K562 (cell line): ENCODE data around the gene EPHA2. TPM values are rescaled to one million over a fixed set of nuclear protein-coding genes. Genes with fewer than 3 reads are reported as not detected.

Experiments used
- ATF7 ChIP-seq: fragments of 450-650 bp; IDR thresholded peaks from 2 replicates; pipeline ENCODE4 v1.7.1; 2014; ENCODE audit warnings: mild to moderate bottlenecking, moderate library complexity
- CREM ChIP-seq: IDR thresholded peaks from 2 replicates; pipeline ENCODE4 v1.6.1; 2014; ENCODE audit warnings: antibody characterized with exemption, low read depth
- FOXA1 ChIP-seq: fragments of 450-650 bp; IDR thresholded peaks from 2 replicates; pipeline ENCODE4 v1.6.1; 2016; ENCODE audit warnings: mild to moderate bottlenecking, borderline replicate concordance
- HNRNPL ChIP-seq: fragments of 200-400 bp; formaldehyde crosslinking; IDR thresholded peaks from 2 replicates; pipeline ENCODE4 v1.6.1; 2017; ENCODE audit warnings: low read depth, mild to moderate bottlenecking, low read length
- NCOA4 ChIP-seq: fragments of 450-650 bp; IDR thresholded peaks from 2 replicates; pipeline ENCODE4 v1.6.1; 2018; ENCODE audit warnings: mild to moderate bottlenecking; ENCODE audit not compliant: partially characterized antibody
- NRF1 ChIP-seq, 2 experiments: fragments of 450-650 bp; IDR thresholded peaks in 1 of 2; conservative IDR thresholded peaks in 1 of 2; 2 replicates each; pipeline ENCODE4 v1.6.1; 2014; ENCODE audit warnings: mild to moderate bottlenecking in 2 of 2
- PML ChIP-seq: IDR thresholded peaks from 2 replicates; pipeline ENCODE4 v1.6.1; 2012; ENCODE audit warnings: low read length, inconsistent platforms
- POLR2H ChIP-seq: IDR thresholded peaks from 2 replicates; pipeline ENCODE4 v1.6.1; 2016; ENCODE audit warnings: missing genetic modification characterization, low read depth, mild to moderate bottlenecking, control low read depth, missing compliant biosample characterization, moderate library complexity
- PTTG1 ChIP-seq: fragments of 450-650 bp; IDR thresholded peaks from 2 replicates; pipeline ENCODE4 v1.6.1; 2016; ENCODE audit warnings: low read depth, mild to moderate bottlenecking, missing genetic modification characterization, missing compliant biosample characterization
- RBM39 ChIP-seq: fragments of 200-400 bp; formaldehyde crosslinking; optimal IDR thresholded peaks from 2 replicates; pipeline ENCODE3; 2018; ENCODE audit warnings: low read depth, low read length
- RUNX1 ChIP-seq: sonication (generic); IDR thresholded peaks from 2 replicates; pipeline ENCODE4 v1.6.1; 2016; ENCODE audit warnings: antibody characterized with exemption, low read depth
- XRCC3 ChIP-seq: fragments of 450-650 bp; IDR thresholded peaks from 2 replicates; pipeline ENCODE4 v1.6.1; 2017; ENCODE audit warnings: mild to moderate bottlenecking, moderate library complexity
- XRCC4 ChIP-seq: IDR thresholded peaks from one replicate; pipeline ENCODE4 v1.6.1; 2011; ENCODE audit not compliant: insufficient read depth, insufficient read length; ENCODE audit errors: extremely low read depth
- ZNF121 ChIP-seq: sonication (generic); formaldehyde crosslinking; conservative IDR thresholded peaks from 2 replicates; pipeline ENCODE4 v1.8.0; 2022; ENCODE audit warnings: missing genetic modification reagents
- ZNF134 ChIP-seq: fragments of 250-450 bp; sonication (Bioruptor Pico); conservative IDR thresholded peaks from 2 replicates; pipeline ENCODE4 v1.4.0; 2020
- ZNF165 ChIP-seq: fragments of 250-450 bp; sonication (Bioruptor Pico); IDR thresholded peaks from 2 replicates; pipeline ENCODE4 v1.4.0; 2020; ENCODE audit warnings: borderline replicate concordance
- ZNF23 ChIP-seq: fragments of 250-450 bp; sonication (Bioruptor Pico); IDR thresholded peaks from 2 replicates; pipeline ENCODE4 v1.4.0; 2020; ENCODE audit warnings: mild to moderate bottlenecking
- ZNF263 ChIP-seq: sonication (generic); formaldehyde crosslinking; IDR thresholded peaks from 2 replicates; pipeline ENCODE4 v1.8.0; 2022; ENCODE audit warnings: mild to moderate bottlenecking, missing genetic modification reagents, borderline replicate concordance
- ZNF507 ChIP-seq: conservative IDR thresholded peaks from 2 replicates; pipeline ENCODE4 v1.6.1; 2017; ENCODE audit warnings: missing genetic modification characterization, missing compliant biosample characterization
- ZNF696 ChIP-seq: fragments of 250-450 bp; sonication (Bioruptor Pico); conservative IDR thresholded peaks from 2 replicates; pipeline ENCODE4 v1.4.0; 2020; ENCODE audit warnings: mild to moderate bottlenecking, moderate library complexity
- ZSCAN29 ChIP-seq: fragments of 450-650 bp; IDR thresholded peaks from 2 replicates; pipeline ENCODE4 v1.6.1; 2017
- polyA plus RNA-seq, 8 experiments: library from polyadenylated mRNA; depleted of rRNA in 4 of 8; stranded (reverse) in 5 of 8; unstranded in 3 of 8; fragments of >200 nt; fragmentation: Nextera tagmentation in 2 of 8; fragmentation: Illumina TruSeq in 1 of 8; extraction: Ambion mirVana in 2 of 8; extraction: Trizol in 1 of 8; gene quantifications; 2 replicates each; pipeline versions ENCODE4 v1.2.1 to v1.2.3, GENCODE V29; 2011 to 2014; ENCODE audit warnings: inconsistent platforms in 1 of 8, missing spikeins in 1 of 8
- total RNA-seq, 7 experiments: library from RNA; depleted of rRNA in 6 of 7; stranded (reverse); fragments of >200 nt in 6 of 7; fragmentation: Illumina TruSeq in 2 of 7; extraction: Trizol in 2 of 7; gene quantifications; 2 replicates each; pipeline versions ENCODE4 v1.2.1 to v1.2.3, GENCODE V29; 2011 to 2021; ENCODE audit warnings: low replicate concordance in 1 of 7
- TF ChIP-seq, protein P1 (sequence below): IDR thresholded peaks from 2 replicates; pipeline ENCODE4 v1.6.1; 2011; ENCODE audit not compliant: insufficient read length; ENCODE audit errors: extremely low read depth
- TF ChIP-seq, protein P2 (sequence below): fragments of 250-450 bp; sonication (Bioruptor Pico); IDR thresholded peaks from 2 replicates; pipeline ENCODE4 v1.5.0; 2022; ENCODE audit warnings: mild to moderate bottlenecking
- TF ChIP-seq, protein P3 (sequence below): sonication (generic); formaldehyde crosslinking; IDR thresholded peaks from 2 replicates; pipeline ENCODE4 v1.8.0; 2022; ENCODE audit warnings: mild to moderate bottlenecking, missing genetic modification reagents

Gene EPHA2
- total and polyA plus RNA-seq, 9 of the 15 experiments (the other 6 are each of a cell fraction or from before 2014, with no cell fraction given): 0.04 to 0.40 (median 0.07) TPM; not detected in 4

DNA sequence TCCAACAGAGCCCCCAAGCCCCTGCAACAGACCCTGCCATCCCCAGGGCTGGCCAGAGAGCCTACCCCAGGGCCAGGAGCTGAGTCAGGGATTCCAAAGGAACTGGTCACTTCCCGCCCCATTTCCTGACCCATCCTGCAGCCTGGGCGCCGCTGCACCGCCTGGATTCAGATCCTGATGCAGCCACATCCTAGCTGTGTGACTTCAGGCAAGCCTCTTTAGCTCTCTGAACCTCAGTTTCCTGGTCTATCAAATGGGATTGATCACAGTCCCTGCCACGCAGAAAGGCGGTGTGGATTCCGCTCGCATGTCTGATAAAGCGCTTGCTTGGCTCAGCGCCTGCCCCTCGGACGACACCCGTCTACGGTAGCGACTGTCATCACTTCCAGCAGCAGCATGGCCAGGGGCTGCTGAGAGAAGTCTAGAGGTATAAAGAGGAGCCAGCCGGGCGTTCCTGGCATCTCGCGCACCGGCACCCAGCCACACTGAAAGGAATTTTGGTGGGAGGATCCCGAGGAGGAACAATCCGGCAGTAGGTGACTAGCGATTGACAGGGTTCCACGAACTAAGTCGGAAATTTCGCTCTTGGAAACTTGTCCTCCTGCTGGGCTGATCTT, 10.1 kb downstream of the EPHA2 start (continued):
- TF ChIP-seq, protein P1, sequence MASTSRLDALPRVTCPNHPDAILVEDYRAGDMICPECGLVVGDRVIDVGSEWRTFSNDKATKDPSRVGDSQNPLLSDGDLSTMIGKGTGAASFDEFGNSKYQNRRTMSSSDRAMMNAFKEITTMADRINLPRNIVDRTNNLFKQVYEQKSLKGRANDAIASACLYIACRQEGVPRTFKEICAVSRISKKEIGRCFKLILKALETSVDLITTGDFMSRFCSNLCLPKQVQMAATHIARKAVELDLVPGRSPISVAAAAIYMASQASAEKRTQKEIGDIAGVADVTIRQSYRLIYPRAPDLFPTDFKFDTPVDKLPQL: no peak
- TF ChIP-seq NCOA4: peak; percentile 33
- TF ChIP-seq ZNF121 (CRISPR knock-in tag): no peak
- no peak for TF ChIP-seq ZNF134
- peak; percentile 13 to 44; a peak in 3 of 4 replicates for TF ChIP-seq NRF1 (conservative IDR thresholded peaks at IDR 0.05 in 1 of 2, IDR thresholded peaks at IDR 0.05 in 1 of 2)
- TF ChIP-seq ZNF23: no peak
- no peak for TF ChIP-seq ZNF696
- TF ChIP-seq RUNX1: no peak
- TF ChIP-seq ATF7: no peak
- TF ChIP-seq, protein P2, sequence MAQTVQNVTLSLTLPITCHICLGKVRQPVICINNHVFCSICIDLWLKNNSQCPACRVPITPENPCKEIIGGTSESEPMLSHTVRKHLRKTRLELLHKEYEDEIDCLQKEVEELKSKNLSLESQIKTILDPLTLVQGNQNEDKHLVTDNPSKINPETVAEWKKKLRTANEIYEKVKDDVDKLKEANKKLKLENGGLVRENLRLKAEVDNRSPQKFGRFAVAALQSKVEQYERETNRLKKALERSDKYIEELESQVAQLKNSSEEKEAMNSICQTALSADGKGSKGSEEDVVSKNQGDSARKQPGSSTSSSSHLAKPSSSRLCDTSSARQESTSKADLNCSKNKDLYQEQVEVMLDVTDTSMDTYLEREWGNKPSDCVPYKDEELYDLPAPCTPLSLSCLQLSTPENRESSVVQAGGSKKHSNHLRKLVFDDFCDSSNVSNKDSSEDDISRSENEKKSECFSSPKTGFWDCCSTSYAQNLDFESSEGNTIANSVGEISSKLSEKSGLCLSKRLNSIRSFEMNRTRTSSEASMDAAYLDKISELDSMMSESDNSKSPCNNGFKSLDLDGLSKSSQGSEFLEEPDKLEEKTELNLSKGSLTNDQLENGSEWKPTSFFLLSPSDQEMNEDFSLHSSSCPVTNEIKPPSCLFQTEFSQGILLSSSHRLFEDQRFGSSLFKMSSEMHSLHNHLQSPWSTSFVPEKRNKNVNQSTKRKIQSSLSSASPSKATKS: no peak
- no peak for TF ChIP-seq FOXA1
- TF ChIP-seq ZNF263 (CRISPR knock-in tag): no peak
- TF ChIP-seq ZNF165 (CRISPR knock-in tag): no peak
- no peak for TF ChIP-seq HNRNPL
- TF ChIP-seq XRCC4: no peak
- TF ChIP-seq CREM: peak; percentile 34; the same call in 1 of the 2 replicates
- peak; percentile 55; the same call in 1 of the 2 replicates for TF ChIP-seq ZSCAN29
- no peak for TF ChIP-seq PML
- TF ChIP-seq RBM39: no peak
- no peak for TF ChIP-seq ZNF507 (tag)
- no peak for TF ChIP-seq PTTG1
- no peak for TF ChIP-seq XRCC3
- TF ChIP-seq, protein P3, sequence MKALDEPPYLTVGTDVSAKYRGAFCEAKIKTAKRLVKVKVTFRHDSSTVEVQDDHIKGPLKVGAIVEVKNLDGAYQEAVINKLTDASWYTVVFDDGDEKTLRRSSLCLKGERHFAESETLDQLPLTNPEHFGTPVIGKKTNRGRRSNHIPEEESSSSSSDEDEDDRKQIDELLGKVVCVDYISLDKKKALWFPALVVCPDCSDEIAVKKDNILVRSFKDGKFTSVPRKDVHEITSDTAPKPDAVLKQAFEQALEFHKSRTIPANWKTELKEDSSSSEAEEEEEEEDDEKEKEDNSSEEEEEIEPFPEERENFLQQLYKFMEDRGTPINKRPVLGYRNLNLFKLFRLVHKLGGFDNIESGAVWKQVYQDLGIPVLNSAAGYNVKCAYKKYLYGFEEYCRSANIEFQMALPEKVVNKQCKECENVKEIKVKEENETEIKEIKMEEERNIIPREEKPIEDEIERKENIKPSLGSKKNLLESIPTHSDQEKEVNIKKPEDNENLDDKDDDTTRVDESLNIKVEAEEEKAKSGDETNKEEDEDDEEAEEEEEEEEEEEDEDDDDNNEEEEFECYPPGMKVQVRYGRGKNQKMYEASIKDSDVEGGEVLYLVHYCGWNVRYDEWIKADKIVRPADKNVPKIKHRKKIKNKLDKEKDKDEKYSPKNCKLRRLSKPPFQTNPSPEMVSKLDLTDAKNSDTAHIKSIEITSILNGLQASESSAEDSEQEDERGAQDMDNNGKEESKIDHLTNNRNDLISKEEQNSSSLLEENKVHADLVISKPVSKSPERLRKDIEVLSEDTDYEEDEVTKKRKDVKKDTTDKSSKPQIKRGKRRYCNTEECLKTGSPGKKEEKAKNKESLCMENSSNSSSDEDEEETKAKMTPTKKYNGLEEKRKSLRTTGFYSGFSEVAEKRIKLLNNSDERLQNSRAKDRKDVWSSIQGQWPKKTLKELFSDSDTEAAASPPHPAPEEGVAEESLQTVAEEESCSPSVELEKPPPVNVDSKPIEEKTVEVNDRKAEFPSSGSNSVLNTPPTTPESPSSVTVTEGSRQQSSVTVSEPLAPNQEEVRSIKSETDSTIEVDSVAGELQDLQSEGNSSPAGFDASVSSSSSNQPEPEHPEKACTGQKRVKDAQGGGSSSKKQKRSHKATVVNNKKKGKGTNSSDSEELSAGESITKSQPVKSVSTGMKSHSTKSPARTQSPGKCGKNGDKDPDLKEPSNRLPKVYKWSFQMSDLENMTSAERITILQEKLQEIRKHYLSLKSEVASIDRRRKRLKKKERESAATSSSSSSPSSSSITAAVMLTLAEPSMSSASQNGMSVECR: no peak; the same call in none of the 2 replicates
- TF ChIP-seq POLR2H (tag): no peak
